Panc1 (cell line): ENCODE results near the gene RBFOX1.

Experiments used
- CTCF ChIP-seq: fragments of 450-650 bp; IDR thresholded peaks from 2 replicates; pipeline ENCODE4 v1.5.1; 2017; ENCODE audit warnings: mild to moderate bottlenecking
- POLR2AphosphoS5 ChIP-seq: IDR thresholded peaks from 2 replicates; pipeline ENCODE4 v1.6.1; 2012; ENCODE audit warnings: mild to moderate bottlenecking, low read depth, low read length, moderate library complexity
- SIN3A ChIP-seq: IDR thresholded peaks from 2 replicates; pipeline ENCODE4 v1.6.1; 2012; ENCODE audit warnings: low read depth, mild to moderate bottlenecking, low read length, moderate library complexity, borderline replicate concordance; ENCODE audit not compliant: insufficient read depth
- TCF7L2 ChIP-seq: IDR thresholded peaks from 2 replicates; pipeline ENCODE4 v1.6.1; 2011; ENCODE audit warnings: mild to moderate bottlenecking, low read depth, low read length, inconsistent platforms

GRCh38 chr16:7343243-7343642, 10.6 kb downstream of the RBFOX1 start:
- TF ChIP-seq SIN3A (no peak), CTCF (no peak), TCF7L2 (no peak), POLR2AphosphoS5 (no peak)
